Stimulated activated CD4-positive, alpha-beta T cell treated with anti-CD3 and anti-CD28 coated beads, Interleukin-15, amount 100 ng/mL, for 24 hours (primary cell): ENCODE results near the gene TENT5A.
A peak's percentile ranks its signal among the peaks of the same experiment; 100 is the strongest.

Experiments
- DNase-seq: peaks from one replicate; pipeline ENCODE4 v3.0.0-alpha.2; 2020

TENT5A gene

GRCh38 chr6:81770381-81770780, 17.9 kb upstream of the TENT5A start:
- DNase-seq, result no peak

GRCh38 chr6:81769824-81770223, 17.3 kb upstream of the TENT5A start:
- DNase-seq, result no peak

- DNase-seq, result no peak
Observed at GRCh38 chr6:81768150-81768942, 15.9 kb upstream of the TENT5A start.

- no peak for DNase-seq
Observed at GRCh38 chr6:81767163-81767891, 14.8 kb upstream of the TENT5A start.

- no peak for DNase-seq
Observed at GRCh38 chr6:81766482-81767069, 14.1 kb upstream of the TENT5A start.

- no peak for DNase-seq
Observed at GRCh38 chr6:81764531-81764930, 12.1 kb upstream of the TENT5A start.

GRCh38 chr6:81763968-81764367, 11.5 kb upstream of the TENT5A start:
- no peak for DNase-seq

GRCh38 chr6:81763051-81763450, 10.6 kb upstream of the TENT5A start:
- no peak for DNase-seq

GRCh38 chr6:81762606-81763005, 10.1 kb upstream of the TENT5A start:
- DNase-seq, result no peak

- DNase-seq, result no peak
Observed at GRCh38 chr6:81762132-81762531, 9.7 kb upstream of the TENT5A start.

GRCh38 chr6:81761197-81761596, 8.7 kb upstream of the TENT5A start:
- DNase-seq, result no peak

GRCh38 chr6:81759782-81760181, 7.3 kb upstream of the TENT5A start:
- no peak for DNase-seq

- DNase-seq, result no peak
Observed at GRCh38 chr6:81758221-81758620, 5.7 kb upstream of the TENT5A start.

- DNase-seq, result no peak
Observed at GRCh38 chr6:81756690-81757089, 4.2 kb upstream of the TENT5A start.

- DNase-seq, result no peak
Observed at GRCh38 chr6:81755551-81755950, 3.1 kb upstream of the TENT5A start.

GRCh38 chr6:81754906-81755305, 2.4 kb upstream of the TENT5A start:
- no peak for DNase-seq

GRCh38 chr6:81753711-81754577, 1.5 kb upstream of the TENT5A start:
- DNase-seq, result peak; percentile 88

GRCh38 chr6:81752921-81753710, 635 bp upstream of the TENT5A start:
- peak; percentile 57 for DNase-seq

GRCh38 chr6:81751388-81752083, 945 bp downstream of the TENT5A start:
- DNase-seq, result peak; percentile 53

- no peak for DNase-seq
Observed at GRCh38 chr6:81750681-81751387, 1.6 kb downstream of the TENT5A start.

GRCh38 chr6:81750200-81750599, 2.3 kb downstream of the TENT5A start:
- DNase-seq, result no peak
